Stimulated activated CD8-positive, alpha-beta memory T cell treated with anti-CD3 and anti-CD28 coated beads, Interleukin-2, amount 100 ng/mL, for 1 hour (primary cell): ENCODE measurements around the gene KLHL22.

ENCODE experiments used
- DNase-seq, 2 donors: peaks; one replicate each; pipeline ENCODE4 v3.0.0-alpha.2; 2020; ENCODE audit warnings: low read depth in 2 of 2

Gene KLHL22

DNA sequence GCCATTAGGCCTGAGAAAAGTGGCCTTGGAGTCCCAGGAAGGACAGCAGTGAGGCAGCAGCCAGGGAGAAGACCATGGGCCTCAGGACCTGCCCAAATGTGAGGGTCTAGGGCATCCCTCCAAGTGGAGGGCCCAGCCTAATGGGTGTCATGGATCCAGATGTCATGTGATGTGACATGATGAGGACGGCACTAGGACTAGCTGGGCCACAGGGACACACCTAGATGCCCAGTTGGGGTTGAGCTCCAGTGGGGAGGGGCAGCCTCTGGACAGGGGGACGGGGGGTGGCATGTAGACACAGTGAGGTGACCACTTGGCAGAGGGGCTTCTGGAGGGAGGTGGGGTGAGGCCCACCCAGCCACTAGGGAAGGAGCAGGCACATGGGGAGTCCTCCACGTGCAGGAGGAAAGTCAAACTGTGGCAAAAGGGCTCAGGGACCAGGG, 63.3 kb downstream of the KLHL22 start:
- no peak for DNase-seq

DNA sequence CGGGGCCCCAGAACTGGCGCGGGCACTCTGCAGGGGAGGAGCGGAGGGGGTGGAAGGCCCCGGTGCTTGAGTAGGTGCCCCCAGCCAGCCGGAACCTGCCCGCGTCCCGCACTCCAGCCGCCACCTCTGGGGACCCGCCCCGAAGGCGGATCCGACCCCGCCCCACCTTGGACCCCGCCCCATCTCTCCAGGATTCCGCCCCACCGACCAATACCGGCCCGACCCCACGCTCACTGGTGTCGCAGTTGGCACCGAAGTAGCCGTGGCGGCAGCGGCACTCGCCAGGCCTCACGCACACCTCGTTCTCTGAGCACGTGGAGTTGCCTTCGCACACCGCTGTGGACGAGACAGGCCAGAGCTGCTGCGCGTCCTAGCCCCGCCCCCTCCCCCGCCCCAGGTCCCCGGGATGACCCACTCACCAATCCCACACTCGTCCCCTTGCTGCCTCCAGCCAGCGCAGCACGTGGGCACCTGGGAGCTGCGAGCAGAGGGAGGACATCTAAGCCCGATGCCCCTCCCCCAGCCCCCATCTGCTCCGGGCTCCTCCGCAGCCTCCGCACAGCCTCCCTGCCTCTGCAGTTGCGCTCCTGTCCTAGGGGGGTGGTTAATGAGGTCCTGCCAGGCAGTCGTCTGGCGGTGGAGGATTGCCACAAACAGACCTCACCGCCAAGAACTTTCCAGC, 63.9 kb downstream of the KLHL22 start:
- DNase-seq, result no peak

- peak; percentile 30 to 33 for DNase-seq
Observed at GRCh38 chr22:20430720-20431510, 64.7 kb downstream of the KLHL22 start.

DNA sequence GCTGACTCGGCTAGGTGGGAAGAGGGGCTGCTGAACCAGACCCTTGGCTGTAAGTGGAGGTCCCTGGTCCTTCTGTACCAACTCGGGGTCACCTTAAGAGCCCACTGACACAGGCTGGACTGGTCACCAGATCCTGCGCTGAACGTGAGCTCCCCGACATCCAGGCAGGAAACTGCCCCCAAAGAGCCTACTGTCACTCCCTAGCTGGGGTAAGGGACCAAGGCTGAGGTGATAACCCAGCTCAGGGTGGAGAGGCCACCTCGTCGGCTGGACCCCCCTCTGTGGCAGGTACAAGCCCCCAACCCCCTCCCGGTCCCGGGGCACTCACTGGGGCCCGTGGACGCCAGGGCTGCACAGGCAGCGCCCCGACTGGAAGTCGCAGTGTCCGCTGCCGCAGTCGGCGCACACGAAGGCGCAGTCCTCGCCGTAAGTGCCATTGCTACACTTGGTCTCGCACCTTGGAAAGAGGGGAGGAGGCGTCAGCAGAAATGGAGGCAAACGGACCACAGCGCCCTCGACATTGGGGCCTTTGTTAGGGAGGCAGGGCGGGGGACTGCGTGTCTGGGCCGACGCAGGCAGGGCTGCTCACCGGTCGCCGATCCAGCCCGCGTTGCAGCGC, 65.4 kb downstream of the KLHL22 start:
- no peak for DNase-seq

GRCh38 chr22:20429254-20430100, 66.1 kb downstream of the KLHL22 start:
- DNase-seq, result peak; percentile 56 to 68

- DNase-seq, result no peak
Observed at GRCh38 chr22:20428496-20429253, 66.9 kb downstream of the KLHL22 start.

- no peak for DNase-seq
Observed at GRCh38 chr22:20427945-20428417, 67.6 kb downstream of the KLHL22 start.

- DNase-seq, result no peak
Observed at GRCh38 chr22:20427104-20427944, 68.3 kb downstream of the KLHL22 start.

- no peak for DNase-seq
Observed at GRCh38 chr22:20426259-20426615, 69.4 kb downstream of the KLHL22 start.

DNA sequence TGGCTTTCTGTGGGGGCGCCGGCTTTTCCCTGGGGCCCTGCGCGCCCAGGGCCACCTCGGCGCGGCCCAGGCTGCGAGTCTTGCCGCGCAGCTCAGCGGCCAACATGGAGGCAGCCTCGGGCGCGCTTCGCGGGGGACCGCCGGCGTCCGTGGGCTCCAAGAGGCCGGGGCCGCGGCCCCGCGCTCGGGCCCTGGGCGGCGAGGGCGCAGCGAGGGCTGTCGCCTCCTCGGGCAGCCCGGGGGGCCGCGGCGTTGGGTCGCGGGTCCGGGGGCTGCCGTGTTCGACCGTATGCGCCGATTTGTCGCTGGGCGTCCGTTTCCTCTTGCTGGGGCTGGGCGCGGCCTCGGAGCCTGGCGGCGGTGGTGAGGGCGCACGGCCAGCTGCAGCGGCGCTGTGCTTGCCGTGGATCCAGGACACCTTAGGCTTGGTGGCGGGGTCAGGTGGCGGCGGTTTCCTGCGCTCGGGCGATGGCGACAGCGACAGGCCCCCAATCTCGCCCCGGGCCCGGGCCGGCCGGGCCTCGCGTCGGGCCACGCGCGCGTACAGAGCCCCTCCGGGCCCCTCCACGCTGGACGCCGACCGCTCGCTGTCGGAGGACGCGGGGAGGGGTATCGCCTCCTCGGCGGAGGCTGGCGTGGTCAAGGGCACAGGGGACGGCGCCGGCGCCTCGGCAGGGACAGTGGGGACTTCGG, 69.9 kb downstream of the KLHL22 start:
- no peak for DNase-seq

DNA sequence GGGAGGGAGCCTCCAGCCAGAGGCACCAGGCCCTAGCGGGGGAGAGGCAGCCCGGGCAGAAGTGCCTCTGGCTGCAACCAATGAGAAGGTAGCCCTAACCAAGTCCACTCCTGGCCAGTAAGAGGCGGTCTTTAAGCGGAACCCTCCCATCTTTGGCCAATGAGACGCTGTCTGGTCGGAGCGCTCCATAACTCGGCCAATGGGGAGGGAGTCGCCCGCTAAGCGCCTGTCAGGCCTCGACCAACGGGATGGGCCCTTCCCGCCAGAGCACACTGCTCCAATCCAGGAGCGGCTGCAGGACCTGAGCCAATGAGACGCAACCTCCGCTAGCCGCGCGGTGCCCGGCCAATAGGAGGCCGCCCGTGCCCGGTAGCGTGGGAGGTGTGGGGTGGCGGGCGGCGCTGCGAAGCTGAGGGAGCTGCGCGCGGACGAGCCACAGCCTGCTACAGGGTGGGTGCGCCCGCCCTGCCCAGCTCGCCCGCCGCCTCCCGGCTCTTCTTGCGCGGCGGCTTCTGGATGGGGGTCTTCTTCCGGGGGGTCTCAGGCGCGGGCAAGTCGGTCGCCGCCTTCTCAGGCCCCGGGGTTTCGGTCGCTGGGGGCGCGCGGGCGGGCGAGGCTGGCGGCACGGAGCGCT, 70.5 kb downstream of the KLHL22 start:
- no peak for DNase-seq

DNA sequence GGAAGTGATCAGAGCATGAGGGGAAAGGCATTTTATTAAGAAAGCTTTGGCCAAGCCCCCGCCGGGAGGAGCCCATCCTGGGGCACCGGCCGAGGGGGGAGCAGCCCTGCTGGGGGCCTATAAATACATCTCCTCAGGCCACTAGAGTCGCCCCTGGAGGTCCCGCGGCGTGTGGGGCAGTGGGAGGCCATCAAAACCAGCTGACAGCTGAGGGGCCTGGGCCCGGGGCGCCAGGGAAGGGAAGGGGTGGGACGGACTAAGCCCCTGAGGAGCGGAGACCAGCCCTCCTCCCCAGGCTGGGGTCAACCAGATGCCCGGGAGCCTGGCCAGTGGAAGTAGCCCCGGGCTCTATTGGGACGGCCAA, 71.0 kb downstream of the KLHL22 start:
- DNase-seq, result no peak

- DNase-seq, result no peak
Observed at GRCh38 chr22:20423906-20424551, 71.6 kb downstream of the KLHL22 start.

DNA sequence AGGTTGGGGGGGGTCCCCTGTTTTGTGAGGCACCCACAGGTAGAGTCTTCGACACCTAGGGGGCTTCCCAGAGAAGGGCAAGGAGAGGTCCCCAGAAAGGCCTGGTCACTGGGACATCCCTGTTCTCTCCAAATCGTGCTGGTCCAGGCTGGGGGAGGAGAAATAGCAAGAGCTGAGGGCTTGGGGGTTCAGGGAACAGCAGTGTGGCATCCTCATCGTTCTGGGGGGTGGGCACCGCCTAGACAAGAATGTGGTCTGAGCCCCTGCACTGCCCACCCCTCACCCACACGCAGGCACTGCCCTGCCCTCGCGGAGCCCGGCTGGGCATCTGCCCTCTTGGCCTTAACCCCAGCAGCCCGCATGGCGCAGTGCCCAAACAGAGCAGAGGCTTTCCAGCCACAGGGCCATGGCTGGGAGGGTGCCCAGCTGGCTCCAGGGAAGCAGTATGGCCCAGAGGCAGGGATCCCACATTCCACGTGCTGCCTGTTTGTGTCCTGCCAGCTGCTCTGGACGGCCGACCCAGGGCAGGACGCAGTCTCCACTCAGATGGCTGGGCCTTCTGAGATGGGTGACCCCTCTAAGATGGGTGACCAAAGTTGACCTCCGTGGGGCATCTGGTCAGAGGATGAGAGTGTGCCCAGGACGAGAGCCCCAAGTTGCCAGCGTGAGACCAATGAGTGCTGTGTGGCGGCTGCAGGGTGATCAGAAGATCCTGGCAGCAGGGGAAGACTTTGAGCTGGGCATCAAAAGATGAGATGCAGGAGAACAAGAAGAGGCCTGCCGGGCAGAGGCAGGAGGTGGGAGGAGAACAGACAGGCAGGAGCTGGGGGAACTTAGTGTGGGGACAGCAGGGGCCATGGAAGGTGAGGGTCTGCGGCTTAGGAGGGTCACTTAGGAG, 72.3 kb downstream of the KLHL22 start:
- DNase-seq, result no peak

- DNase-seq, result no peak
Observed at GRCh38 chr22:20422271-20423007, 73.2 kb downstream of the KLHL22 start.

- no peak for DNase-seq
Observed at GRCh38 chr22:20421507-20421874, 74.1 kb downstream of the KLHL22 start.
